DOHH2 (cell line): Measurements from ENCODE around the gene ITPK1.

ENCODE experiments used
- H3F3A ChIP-seq: fragments of 200-600 bp; sonication (generic), shearing (Covaris generic); 2 replicates; pipeline ENCODE4 v1.6.0; 2016; ENCODE audit warnings: antibody characterized with exemption, mild to moderate bottlenecking; ENCODE audit not compliant: control insufficient read depth, insufficient read depth
- H3K27ac ChIP-seq: fragments of 200-600 bp; sonication (generic); 2 replicates; pipeline ENCODE4 v1.5.1; 2014; ENCODE audit warnings: low read depth, mild to moderate bottlenecking, low read length, moderate library complexity
- H3K27me3 ChIP-seq: fragments of 200-600 bp; sonication (generic); 2 replicates; pipeline ENCODE4 v1.6.1; 2014; ENCODE audit warnings: mild to moderate bottlenecking, low read length, mixed read lengths; ENCODE audit not compliant: control insufficient read depth
- H3K36me3 ChIP-seq: fragments of 200-600 bp; sonication (generic); 2 replicates; pipeline ENCODE4 v1.6.1; 2014; ENCODE audit warnings: mild to moderate bottlenecking, low read length, moderate library complexity, mixed read lengths; ENCODE audit not compliant: control insufficient read depth
- H3K4me1 ChIP-seq: fragments of 200-600 bp; sonication (generic); 2 replicates; pipeline ENCODE4 v1.6.1; 2014; ENCODE audit warnings: mild to moderate bottlenecking, low read length, mixed read lengths; ENCODE audit not compliant: control insufficient read depth
- H3K4me2 ChIP-seq: fragments of 200-600 bp; sonication (generic); 2 replicates; pipeline ENCODE4 v1.6.0; 2014; ENCODE audit warnings: mild to moderate bottlenecking, low read length, moderate library complexity
- H3K4me3 ChIP-seq: fragments of 200-600 bp; sonication (generic); 2 replicates; pipeline ENCODE4 v1.5.1; 2014; ENCODE audit warnings: mild to moderate bottlenecking, low read length, mixed read lengths
- H3K79me2 ChIP-seq: fragments of 200-600 bp; sonication (generic); 2 replicates; pipeline ENCODE4 v1.6.1; 2014; ENCODE audit warnings: mild to moderate bottlenecking, low read length, mixed read lengths; ENCODE audit not compliant: control insufficient read depth
- H3K9me2 ChIP-seq: fragments of 200-600 bp; sonication (generic); replicated peaks from 2 replicates; pipeline ENCODE4 v1.6.1; 2014; ENCODE audit warnings: mild to moderate bottlenecking, low read length, mixed read lengths; ENCODE audit not compliant: control insufficient read depth
- H3K9me3 ChIP-seq: fragments of 200-600 bp; sonication (generic); 2 replicates; pipeline ENCODE4 v1.6.1; 2014; ENCODE audit warnings: antibody characterized with exemption, low read length, mixed read lengths; ENCODE audit not compliant: control insufficient read depth, insufficient read depth
- H4K20me1 ChIP-seq: fragments of 200-600 bp; sonication (generic); 2 replicates; pipeline ENCODE4 v1.6.0; 2014; ENCODE audit warnings: low read depth, mild to moderate bottlenecking, antibody characterized with exemption, low read length, moderate library complexity; ENCODE audit not compliant: control insufficient read depth, insufficient read depth
- CTCF ChIP-seq: fragments of 200-600 bp; sonication (generic); IDR thresholded peaks from one replicate; pipeline ENCODE4 v1.5.1; 2014; ENCODE audit warnings: antibody characterized with exemption, mild to moderate bottlenecking, low read depth, low read length; ENCODE audit not compliant: poor library complexity, severe bottlenecking
- EZH2phosphoT487 ChIP-seq: fragments of 200-600 bp; sonication (generic); IDR thresholded peaks from 2 replicates; pipeline ENCODE4 v1.6.1; 2017; ENCODE audit warnings: borderline replicate concordance, mild to moderate bottlenecking, antibody characterized with exemption, low read length, moderate library complexity, mixed read lengths

ITPK1 gene

GRCh38 chr14:93136009-93136408 is 20.3 kb upstream of the ITPK1 start:
- Histone ChIP-seq H3K79me2 (no peaks in the 10 kb centered on the region), H3K27ac (no peak overlapping the region), H3K9me3 (no peaks in the 10 kb centered on the region), H4K20me1 (no peaks in the 10 kb centered on the region), H3K4me3 (no peak overlapping the region), H3K9me2 (no peaks in the 10 kb centered on the region), H3F3A (no peaks in the 10 kb centered on the region), H3K4me1 (no peaks in the 10 kb centered on the region), H3K4me2 (no peak overlapping the region), H3K36me3 (no peaks in the 10 kb centered on the region), H3K27me3 (no peaks in the 10 kb centered on the region)
- TF ChIP-seq EZH2phosphoT487 (no peak), CTCF (no peak)

- Histone ChIP-seq H3K27me3 (no peaks in the 10 kb centered on the region), H3K79me2 (no peaks in the 10 kb centered on the region), H3F3A (no peaks in the 10 kb centered on the region), H3K9me2 (no peaks in the 10 kb centered on the region), H3K9me3 (no peaks in the 10 kb centered on the region), H3K27ac (no peak overlapping the region), H4K20me1 (no peaks in the 10 kb centered on the region), H3K4me1 (peaks cover 3% of the 10 kb centered on the region), H3K4me2 (no peak overlapping the region), H3K4me3 (no peak overlapping the region), H3K36me3 (no peaks in the 10 kb centered on the region)
- TF ChIP-seq CTCF, result no peak
- no peak for TF ChIP-seq EZH2phosphoT487
Measured at GRCh38 chr14:93135399-93135798, 19.7 kb upstream of the ITPK1 start.

DNA sequence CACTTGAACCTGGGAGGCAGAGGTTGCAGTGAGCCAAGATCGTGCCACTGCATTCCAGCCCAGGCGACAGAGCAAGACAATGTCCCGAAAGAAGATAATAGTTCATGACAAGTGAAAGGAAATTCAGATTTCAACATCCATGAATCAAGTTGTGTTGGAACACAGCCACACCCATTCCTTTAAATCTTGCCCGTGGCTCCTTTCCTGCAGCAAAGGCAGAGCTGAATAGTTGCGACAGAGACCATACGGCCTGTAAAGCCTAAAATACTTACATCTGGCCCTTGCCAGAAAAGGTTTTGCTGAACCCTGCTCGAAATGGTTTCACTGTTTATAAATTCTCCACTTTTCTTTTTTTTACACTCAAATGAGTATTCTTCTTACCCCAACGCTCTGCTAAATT is 17.7 kb upstream of the ITPK1 start:
- Histone ChIP-seq H3K4me2 (no peak overlapping the region), H3F3A (no peaks in the 10 kb centered on the region), H3K9me3 (no peaks in the 10 kb centered on the region), H3K36me3 (no peaks in the 10 kb centered on the region), H3K4me1 (peaks cover 7% of the 10 kb centered on the region), H3K27me3 (no peaks in the 10 kb centered on the region; the same call in 1 of the 2 replicates), H3K4me3 (no peak overlapping the region), H3K27ac (no peak overlapping the region), H3K79me2 (no peaks in the 10 kb centered on the region), H4K20me1 (no peaks in the 10 kb centered on the region), H3K9me2 (no peaks in the 10 kb centered on the region)
- TF ChIP-seq CTCF (no peak), EZH2phosphoT487 (no peak)
